H7 (cell line): Measurements from ENCODE around the gene ST14. TPM values are rescaled to one million over a fixed set of nuclear protein-coding genes. Genes with fewer than 3 reads are reported as not detected.
"Not testable (repeated sequence)": the region's sequence is repeated elsewhere in the genome, so short reads cannot be mapped to it uniquely, and the experiment has no call there.

Source experiments
- DNase-seq: peaks from one replicate; pipeline ENCODE4 v3.0.0; 2012
- H3K27me3 ChIP-seq: 2 replicates; pipeline ENCODE4 v1.6.0; 2011; ENCODE audit warnings: mild to moderate bottlenecking, low read length; ENCODE audit not compliant: control insufficient read depth, insufficient read depth
- H3K36me3 ChIP-seq: replicated peaks from 2 replicates; pipeline ENCODE4 v1.5.1; 2011; ENCODE audit warnings: low read length; ENCODE audit not compliant: control insufficient read depth, insufficient read depth
- H3K4me3 ChIP-seq: 2 replicates; pipeline ENCODE4 v1.5.1; 2011; ENCODE audit warnings: low read depth, mild to moderate bottlenecking, control low read depth, low read length, moderate library complexity; ENCODE audit not compliant: insufficient read depth
- total RNA-seq: library from RNA; depleted of rRNA; stranded (reverse); fragments of >200 nt; shearing (Covaris generic); gene quantifications from 2 replicates; pipeline ENCODE4 v1.2.3, GENCODE V29; 2014

The ST14 gene
- total RNA-seq, 1 experiment from 2014 or later = 4.5 TPM

DNA sequence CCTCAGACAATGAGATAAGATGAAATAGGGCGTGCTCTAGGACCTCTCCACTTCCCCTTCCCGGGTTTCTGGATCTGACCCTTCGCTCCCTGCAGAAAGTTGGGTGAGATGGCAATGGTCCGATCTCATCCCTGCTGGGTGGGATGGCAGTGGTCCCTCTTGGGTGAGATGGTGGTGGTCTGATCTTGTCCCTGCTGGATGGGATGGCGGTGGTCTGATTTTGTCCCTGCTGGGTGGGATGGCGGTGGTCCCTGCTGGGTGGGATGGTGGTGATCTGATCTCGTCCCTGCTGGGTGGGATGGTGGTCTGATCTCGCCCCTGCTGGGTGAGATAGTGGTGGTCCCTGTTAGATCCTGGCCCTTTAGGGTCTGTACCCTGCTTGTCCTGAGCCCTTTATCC lies 21.3 kb downstream of the ST14 start:
- H3K4me3 ChIP-seq = no peak overlapping the region
- H3K27me3 ChIP-seq = no peaks in the 10 kb centered on the region
- DNase-seq = no peak
- H3K36me3 ChIP-seq = no peaks in the 10 kb centered on the region

DNA sequence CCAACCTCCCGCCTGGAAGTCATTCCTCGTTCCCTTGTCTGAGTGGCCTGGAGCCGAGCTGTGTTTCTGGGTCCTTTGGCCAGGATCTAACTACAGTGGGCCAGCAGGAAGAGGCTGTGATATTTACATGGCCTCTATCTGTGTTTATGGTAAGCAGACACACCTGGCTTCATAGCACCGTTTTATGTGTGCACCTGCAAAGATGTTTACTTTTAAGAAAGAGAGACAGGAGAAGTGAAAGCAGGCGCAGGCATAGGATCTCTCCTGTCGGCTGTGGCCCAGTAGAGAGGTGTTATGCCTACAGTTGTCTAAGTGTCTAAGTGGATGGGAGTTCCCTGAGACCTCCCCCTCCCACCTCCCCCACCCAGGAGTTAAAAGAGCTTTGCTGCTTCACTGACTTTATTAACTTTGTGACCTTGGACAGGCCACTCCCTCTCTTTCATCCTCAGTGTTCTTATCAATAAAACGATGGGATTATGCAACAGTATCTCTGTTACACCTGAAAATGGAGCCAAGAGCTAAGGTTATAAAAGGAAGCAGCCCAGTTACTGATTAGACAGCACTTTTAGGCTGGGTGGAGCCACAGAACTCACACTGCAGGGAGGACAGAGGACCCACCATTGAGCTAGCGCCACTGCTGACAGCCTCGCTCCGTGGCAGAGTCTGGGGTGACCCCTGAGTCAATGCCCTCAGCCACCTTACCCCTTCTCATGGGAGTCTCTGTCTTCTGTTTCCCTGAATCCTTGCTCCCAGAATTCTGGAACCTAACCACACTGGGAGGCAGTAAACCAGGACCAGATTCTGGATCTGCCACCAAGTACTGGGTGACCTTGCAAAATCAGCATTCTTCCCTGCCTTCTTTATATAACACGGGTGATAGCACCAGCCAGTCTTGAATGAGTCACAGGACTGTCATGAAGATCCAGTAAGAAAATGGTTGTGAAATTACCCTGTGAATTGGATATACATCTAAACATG lies 22.0 kb downstream of the ST14 start:
- DNase-seq = no peak
- Histone ChIP-seq H3K36me3 (no peaks in the 10 kb centered on the region), H3K27me3 (no peaks in the 10 kb centered on the region), H3K4me3 (no peak overlapping the region)

DNA sequence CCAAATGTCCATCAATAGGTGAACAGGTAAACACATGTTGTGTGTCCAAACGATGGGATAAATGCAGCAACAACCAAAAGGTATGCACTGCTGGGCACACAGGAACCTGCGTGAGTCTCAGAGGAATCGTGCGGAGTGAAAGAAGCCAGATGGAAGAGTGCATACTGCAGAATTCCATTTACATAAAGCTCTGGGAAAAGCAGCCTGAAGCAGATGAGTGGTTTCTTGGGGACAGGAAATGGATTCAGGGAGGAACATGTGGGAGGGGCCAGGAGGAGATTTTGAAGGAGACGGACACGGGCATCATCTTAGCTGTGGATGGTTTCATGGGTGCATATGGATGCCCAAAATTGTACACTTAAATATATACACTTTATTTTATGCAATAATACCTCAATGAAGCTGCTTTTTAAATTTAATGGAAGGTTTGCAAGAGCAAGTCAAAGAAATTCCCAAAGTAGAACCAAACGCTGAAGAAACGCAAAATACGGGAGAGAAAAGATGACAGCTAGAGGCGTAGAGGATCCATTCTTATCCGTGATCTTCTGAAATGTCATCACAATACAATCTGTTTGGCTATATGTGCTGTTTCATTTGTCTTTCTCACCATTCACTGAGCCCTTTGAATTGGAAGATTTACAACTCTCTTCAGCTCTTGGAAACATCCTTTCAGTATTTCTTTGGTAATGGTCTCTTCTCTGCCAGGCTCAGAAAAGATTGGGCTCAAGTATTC lies 24.5 kb downstream of the ST14 start:
- H3K36me3 ChIP-seq = no peaks in the 10 kb centered on the region
- no peak overlapping the region for H3K4me3 ChIP-seq
- H3K27me3 ChIP-seq = no peaks in the 10 kb centered on the region
- no peak for DNase-seq

DNA sequence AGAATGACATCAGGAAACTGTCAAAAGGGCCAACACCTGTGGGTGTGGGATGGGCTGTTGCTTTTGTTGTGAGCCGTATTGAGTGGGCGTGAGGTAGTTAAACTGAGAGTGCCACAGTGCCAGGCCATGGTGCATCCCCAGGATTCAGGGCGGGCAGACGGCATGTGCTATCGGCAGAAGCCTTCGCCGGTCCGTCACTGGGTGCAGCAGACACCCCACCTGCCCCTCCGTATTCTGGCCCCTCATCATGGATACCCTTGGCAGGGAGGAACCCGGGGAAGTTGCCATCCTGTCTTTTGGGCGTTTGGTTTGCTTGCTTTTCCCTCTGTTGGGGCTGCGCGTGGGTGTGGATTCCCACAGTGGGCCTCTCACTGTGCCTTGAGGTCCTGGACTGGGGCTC lies 27.5 kb downstream of the ST14 start:
- no peaks in the 10 kb centered on the region for H3K27me3 ChIP-seq
- no peaks in the 10 kb centered on the region for H3K36me3 ChIP-seq
- DNase-seq = no peak
- no peak overlapping the region for H3K4me3 ChIP-seq

DNA sequence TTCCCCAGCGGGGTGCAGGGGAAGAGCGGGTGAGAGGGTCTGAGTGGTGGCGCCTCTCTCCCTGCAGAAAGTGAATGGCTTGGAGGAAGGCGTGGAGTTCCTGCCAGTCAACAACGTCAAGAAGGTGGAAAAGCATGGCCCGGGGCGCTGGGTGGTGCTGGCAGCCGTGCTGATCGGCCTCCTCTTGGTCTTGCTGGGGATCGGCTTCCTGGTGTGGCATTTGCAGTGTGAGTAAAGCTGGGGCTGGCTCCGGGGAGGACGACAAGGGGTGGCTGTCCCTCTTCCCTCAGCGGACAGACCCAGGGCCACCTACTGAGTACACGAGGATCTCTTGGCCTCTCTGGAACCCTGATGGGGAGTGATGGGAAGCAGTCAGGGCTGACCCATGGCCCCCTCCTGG lies 28.5 kb downstream of the ST14 start:
- no peaks in the 10 kb centered on the region for H3K27me3 ChIP-seq
- no peaks in the 10 kb centered on the region for H3K36me3 ChIP-seq
- no peak overlapping the region for H3K4me3 ChIP-seq
- DNase-seq = no peak

DNA sequence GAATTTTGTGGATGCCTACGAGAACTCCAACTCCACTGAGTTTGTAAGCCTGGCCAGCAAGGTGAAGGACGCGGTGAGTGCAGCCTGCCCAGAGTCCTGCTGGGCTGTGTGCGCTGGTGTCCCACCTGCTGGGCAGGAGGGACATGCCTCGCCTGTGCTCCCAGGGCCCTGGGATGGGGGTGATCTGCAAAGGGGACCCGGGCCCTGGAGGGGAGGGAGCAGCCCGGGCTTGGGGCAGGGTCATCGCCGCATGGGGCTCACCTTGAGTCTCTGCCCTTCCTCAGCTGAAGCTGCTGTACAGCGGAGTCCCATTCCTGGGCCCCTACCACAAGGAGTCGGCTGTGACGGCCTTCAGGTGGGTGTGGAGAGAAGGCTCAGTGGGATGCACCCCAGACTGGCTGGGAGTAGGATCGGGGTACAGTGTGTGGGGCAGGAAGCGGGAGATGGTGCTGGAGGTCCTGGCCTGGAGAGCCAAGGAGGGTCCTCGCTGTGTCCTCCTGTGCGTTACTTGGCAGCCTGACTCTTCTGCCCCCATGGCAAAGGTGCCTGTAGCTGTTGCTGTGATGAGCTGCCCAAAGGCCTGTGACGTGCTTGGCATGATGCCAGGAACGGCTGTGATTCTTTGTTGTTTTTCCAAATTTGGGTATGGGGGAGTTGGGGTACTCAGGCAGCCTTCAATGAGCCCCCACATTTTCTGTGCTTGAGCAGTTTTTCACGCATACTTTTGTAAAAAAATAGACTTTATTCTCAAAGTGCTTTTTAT lies 29.2 kb downstream of the ST14 start:
- Histone ChIP-seq H3K4me3 (no peak overlapping the region), H3K27me3 (no peaks in the 10 kb centered on the region), H3K36me3 (no peaks in the 10 kb centered on the region)
- no peak for DNase-seq

DNA sequence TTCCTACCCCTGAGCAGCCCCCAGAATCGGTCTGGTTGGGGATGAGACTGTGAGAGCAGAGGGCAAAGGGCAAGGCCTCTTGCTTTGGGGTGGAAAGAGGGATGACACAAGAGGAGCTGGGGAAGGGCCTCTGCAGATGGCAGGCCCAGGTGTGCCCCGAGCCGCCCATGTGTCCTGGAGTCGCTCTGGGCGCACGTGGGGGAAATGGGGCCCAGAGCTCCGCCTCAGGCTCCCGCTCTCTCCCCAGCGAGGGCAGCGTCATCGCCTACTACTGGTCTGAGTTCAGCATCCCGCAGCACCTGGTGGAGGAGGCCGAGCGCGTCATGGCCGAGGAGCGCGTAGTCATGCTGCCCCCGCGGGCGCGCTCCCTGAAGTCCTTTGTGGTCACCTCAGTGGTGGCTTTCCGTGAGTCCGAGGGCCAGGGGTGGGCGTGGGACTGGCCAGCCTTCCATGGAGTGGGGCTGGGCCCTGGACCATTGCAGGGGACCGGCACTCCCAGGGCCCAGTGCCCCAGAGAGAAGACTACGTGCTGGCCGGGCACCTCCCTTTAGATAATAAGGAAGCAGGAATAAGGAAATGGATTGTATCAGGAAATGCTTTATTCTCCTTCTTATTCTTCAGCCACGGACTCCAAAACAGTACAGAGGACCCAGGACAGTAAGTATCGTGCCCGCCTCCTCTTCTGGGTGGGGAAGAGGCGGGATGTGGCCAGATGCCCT lies 30.1 kb downstream of the ST14 start:
- DNase-seq = peak; percentile 81
- no peaks in the 10 kb centered on the region for H3K36me3 ChIP-seq
- no peaks in the 10 kb centered on the region for H3K27me3 ChIP-seq
- no peak overlapping the region for H3K4me3 ChIP-seq

DNA sequence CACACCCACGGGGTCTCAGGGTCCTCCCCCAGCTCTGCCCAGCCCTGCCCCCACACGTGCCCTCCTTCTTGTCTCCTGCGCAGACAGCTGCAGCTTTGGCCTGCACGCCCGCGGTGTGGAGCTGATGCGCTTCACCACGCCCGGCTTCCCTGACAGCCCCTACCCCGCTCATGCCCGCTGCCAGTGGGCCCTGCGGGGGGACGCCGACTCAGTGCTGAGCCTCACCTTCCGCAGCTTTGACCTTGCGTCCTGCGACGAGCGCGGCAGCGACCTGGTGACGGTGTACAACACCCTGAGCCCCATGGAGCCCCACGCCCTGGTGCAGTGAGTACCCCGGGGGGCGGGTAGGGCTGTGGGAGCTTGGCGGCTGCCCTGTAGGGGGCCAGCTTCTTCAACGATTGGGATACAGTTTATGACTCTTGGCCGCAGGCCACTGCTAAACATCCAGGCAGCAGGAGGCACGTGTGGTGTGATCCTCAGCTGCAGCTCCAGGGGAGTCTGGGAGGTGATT lies 30.8 kb downstream of the ST14 start:
- Histone ChIP-seq H3K36me3 (no peaks in the 10 kb centered on the region; the same call in 1 of the 2 replicates), H3K27me3 (no peaks in the 10 kb centered on the region), H3K4me3 (no peak overlapping the region)
- DNase-seq = no peak

DNA sequence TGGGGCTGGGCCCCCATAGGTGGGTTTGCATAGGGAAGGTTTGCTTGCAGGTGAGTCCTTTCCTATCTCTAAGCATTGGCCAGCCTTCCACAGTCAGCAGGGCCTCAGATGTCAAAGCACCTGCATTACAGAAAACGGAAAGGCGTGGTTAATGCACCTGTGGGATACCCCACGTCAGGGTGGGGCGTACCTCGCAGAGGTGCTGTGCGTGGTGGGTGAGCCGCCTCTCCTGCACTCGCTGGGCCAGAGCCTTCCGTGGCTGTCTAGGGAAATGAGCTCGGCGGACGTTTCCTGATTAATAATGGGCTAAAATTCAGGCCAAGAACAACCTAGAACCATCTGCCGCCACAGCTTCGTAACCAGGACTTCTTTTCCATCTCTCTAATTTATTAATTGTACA lies 32.3 kb downstream of the ST14 start:
- H3K4me3 ChIP-seq = no peak overlapping the region
- no peaks in the 10 kb centered on the region; the same call in 1 of the 2 replicates for H3K36me3 ChIP-seq
- no peaks in the 10 kb centered on the region for H3K27me3 ChIP-seq
- DNase-seq = peak; percentile 23

DNA sequence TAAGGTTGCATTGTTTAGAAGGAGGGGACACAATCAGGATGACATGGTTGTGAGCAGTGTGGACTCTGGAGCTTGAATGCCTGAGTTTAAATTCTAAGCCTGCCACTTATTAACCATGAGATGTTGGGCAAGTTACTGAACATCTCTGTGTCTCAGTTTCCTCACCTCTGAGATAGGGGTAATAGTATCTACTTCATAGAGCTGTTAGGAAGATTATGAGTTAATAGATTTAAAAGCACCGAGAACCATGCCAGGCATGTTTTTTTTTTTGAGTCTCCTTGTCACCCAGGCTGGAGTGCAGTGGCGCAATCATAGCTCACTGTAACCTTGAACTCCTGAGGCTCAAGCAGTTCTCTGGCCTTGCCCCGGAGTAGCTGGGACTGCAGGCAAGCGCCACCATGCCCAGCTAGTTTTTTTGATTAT lies 33.3 kb downstream of the ST14 start:
- Histone ChIP-seq H3K27me3 (no peaks in the 10 kb centered on the region), H3K36me3 (no peaks in the 10 kb centered on the region; the same call in 1 of the 2 replicates), H3K4me3 (no peak overlapping the region)
- no peak for DNase-seq

DNA sequence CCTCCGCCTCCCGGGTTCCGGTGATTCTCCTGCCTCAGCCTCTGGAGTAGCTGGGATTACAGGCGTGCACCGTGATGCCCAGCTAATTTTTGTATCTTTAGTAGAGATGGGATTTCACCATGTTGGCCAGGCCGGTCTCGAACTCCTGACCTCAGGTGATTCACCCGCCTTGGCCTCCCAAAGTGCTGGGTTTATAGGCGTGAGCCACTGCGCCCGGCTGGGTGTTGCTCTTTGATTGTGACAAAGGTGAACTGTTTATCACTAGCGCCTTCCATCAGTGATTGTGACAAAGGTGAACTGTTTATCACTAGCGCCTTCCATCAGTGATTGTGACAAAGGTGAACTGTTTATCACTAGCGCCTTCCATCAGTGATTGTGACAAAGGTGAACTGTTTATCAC lies 34.0 kb downstream of the ST14 start:
- not testable (repeated sequence) for H3K4me3 ChIP-seq, H3K36me3 ChIP-seq, H3K27me3 ChIP-seq, DNase-seq

DNA sequence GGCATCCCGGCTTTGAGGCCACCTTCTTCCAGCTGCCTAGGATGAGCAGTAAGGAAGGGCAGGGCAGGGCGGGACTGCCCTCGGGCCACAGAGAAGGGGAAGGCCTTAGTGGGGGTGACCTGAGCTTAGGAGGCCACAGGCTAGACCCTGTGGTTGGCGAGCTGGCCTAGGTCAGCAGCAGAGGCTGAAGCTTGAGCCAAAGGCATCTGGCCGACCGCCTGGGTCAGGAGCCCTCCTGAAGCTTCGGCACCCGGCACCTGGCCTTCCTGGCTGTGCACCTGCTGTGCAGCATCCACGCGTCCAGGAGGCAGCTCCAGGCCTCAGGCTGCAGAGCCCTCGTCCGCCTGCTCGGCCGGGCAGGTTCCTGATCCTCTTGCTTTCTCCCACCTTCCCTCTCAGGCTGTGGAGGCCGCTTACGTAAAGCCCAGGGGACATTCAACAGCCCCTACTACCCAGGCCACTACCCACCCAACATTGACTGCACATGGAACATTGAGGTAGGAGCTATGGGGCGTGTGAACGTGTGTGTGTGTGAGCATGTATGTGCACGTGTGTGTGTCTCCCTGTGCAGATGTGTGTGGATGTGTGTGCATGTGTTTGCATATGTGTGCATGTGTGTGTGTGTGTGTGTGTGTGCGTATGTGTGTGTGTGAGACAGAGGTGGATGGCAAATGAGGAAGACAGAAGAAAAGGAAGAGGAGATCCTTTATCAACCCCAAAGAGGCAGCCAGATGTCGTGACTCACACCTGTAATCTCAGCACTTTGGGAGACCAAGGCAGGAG lies 34.9 kb downstream of the ST14 start:
- no peak for DNase-seq
- no peaks in the 10 kb centered on the region for H3K27me3 ChIP-seq
- no peak overlapping the region for H3K4me3 ChIP-seq
- no peaks in the 10 kb centered on the region; the same call in 1 of the 2 replicates for H3K36me3 ChIP-seq

DNA sequence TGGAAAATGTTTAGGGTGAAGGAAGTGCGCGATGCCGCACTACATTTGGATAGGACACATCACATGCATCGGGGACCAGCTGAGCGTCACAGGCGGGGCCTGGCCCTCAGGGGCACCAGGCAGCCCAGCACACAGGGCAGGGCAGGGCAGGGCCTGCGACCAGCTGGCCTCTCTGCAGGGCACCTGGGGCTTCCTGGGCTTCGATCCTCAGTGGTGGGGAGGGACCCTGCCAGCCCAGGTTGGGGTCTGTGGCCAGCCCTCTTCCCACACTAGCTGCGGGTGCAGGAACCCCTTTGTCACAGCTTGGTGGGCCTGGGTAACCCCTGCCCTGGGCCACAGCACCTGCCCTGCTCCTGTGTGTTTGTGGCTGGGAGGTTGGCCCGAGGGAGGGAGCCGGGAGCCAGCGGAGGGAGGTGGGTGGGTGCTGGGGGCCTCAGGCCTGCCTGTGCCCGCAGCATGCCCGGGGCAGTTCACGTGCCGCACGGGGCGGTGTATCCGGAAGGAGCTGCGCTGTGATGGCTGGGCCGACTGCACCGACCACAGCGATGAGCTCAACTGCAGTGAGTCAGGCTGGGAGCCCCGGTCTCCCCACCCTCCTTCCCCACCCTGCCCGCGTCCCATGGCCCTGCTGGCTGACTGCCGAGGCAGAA lies 37.9 kb downstream of the ST14 start:
- no peaks in the 10 kb centered on the region for H3K27me3 ChIP-seq
- H3K4me3 ChIP-seq = no peak overlapping the region
- H3K36me3 ChIP-seq = no peaks in the 10 kb centered on the region; the same call in none of the 2 replicates
- DNase-seq = no peak
